ENCODE data around the gene BET1.

GRCh38 chr7:94041529-94041928 lies 37.4 kb upstream of the BET1 start:
- TF ChIP-seq CTCF (IDR thresholded peaks at IDR 0.05; ENCODE audit: poor library complexity): no peak
- no peak for TF ChIP-seq EZH2phosphoT487 (IDR thresholded peaks at IDR 0.05; ENCODE audit: low read depth, severe bottlenecking, unreplicated experiment)

All from hepatocyte (in vitro differentiated cells).